ENCODE data around the gene PIK3R5.

GRCh38 chr17:8953156-8953885 lies 12.2 kb downstream of the PIK3R5 start:
- TF ChIP-seq CTCF (IDR thresholded peaks at IDR 0.05) (no peak), POLR2A (IDR thresholded peaks at IDR 0.05) (no peak)

Data from prostate gland (tissue), 2 donors.